ENCODE data around the gene RBAK.
A peak's percentile ranks its signal among the peaks of the same experiment; 100 is the strongest.
"Not testable (repeated sequence)": the region's sequence is repeated elsewhere in the genome, so short reads cannot be mapped to it uniquely, and the experiment has no call there.

Gene RBAK

DNA sequence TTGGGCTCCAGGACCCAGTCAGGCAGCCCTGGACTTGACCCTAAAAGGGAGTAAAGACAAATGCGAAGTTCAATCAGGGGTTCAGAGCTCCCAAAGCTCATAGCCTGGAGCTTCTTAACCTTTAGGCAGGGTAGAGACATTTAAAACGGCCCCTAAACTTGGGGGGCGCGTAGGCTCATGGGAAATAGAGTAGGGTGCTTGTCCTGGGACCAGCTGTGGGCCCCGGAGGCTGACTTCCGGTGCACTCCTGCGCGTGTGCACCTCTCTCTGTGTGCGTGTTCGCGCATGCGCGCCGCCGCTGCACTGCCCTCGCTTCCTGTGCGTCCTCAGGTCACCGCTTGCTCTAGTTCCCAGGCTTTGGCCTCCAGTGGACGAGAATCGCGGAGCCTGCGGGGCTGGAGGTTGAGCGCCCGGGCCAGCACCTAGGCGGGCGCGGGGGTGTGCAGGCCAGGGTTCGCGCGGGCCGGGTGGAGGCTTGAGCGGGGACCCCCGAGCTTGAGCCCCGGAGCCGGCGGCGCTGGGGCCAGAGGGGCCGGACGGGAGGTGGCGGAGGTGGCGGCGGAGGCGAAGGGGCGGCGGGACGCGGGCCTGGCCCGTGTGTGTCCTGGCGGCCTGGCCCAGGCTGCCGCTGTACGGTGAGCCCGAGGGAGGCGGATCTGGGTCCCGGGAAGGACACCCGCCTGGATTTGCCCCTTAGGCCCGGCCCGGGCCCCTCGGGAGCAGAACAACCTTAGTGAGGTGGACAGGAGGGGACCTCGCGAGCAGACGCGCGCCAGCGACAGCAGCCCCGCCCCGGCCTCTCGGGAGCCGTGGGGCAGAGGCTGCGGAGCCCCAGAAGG lies at the start of gene RBAK:
TSS of gene RBAK (plus strand) at position 303 of the 839 bp plus-strand sequence. CDS start 2,217 bp downstream, outside the sequence.
- Histone ChIP-seq H3K4me1 (no peaks in the 10 kb centered on the region), H3K36me3 (replicated peaks) (peaks cover 19% of the 10 kb centered on the region), H3K9me3 (no peaks in the 10 kb centered on the region), H3K27me3 (ENCODE audit: low read depth) (no peaks in the 10 kb centered on the region), H3K4me3 (peak within 1 kb of the TSS; percentile 77)
- peak; percentile 92 to 95 for DNase-seq (ENCODE audit: low spot score in 2 of 2)
- in situ Hi-C loops (cut with MboI; ENCODE audit: low sequenced_read_pairs) = no loop called here

DNA sequence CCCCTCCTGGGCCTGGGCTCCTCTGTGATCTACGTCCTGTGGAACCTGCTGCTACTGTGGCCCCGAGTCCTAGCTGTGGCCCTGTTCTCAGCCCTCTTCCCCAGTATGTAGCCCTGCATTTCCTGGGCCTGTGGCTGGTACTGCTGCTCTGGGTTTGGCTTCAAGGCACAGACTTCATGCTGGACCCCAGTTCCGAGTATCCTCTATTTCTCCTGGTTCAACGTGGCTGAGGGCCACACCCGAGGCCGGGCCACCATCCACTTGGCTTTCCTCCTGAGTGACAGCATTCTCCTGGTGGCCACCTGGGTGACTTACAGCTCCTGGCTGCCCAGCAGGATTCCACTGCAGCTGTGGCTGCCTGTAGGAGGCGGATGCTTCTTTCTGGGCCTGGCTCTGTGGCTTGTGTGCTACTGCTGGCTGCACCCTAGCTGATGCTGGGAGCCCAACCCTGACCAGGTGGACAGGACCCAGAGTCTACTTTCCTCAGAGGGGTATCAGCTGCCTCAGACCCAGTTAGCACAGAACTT lies 48.9 kb upstream of the RBAK start:
- H3K4me3 ChIP-seq = no peak overlapping the region
- no peaks in the 10 kb centered on the region for H3K27me3 ChIP-seq (ENCODE audit: low read depth)
- H3K4me1 ChIP-seq = no peaks in the 10 kb centered on the region
- H3K36me3 ChIP-seq (replicated peaks) = peaks cover 13% of the 10 kb centered on the region
- in situ Hi-C loops (cut with MboI; ENCODE audit: low sequenced_read_pairs) = no loop called here
- no peaks in the 10 kb centered on the region for H3K9me3 ChIP-seq
- no peak for DNase-seq (ENCODE audit: low spot score in 2 of 2)

- H3K4me1 ChIP-seq = no peaks in the 10 kb centered on the region
- H3K4me3 ChIP-seq = no peak overlapping the region
- no peak for DNase-seq (ENCODE audit: low spot score in 2 of 2)
- in situ Hi-C loops (cut with MboI; ENCODE audit: low sequenced_read_pairs) = no loop called here
- H3K9me3 ChIP-seq = no peaks in the 10 kb centered on the region
- peaks cover 12% of the 10 kb centered on the region for H3K36me3 ChIP-seq (replicated peaks)
- H3K27me3 ChIP-seq (ENCODE audit: low read depth) = no peaks in the 10 kb centered on the region
Measured at GRCh38 chr7:4998244-4998643, 47.4 kb upstream of the RBAK start.

DNA sequence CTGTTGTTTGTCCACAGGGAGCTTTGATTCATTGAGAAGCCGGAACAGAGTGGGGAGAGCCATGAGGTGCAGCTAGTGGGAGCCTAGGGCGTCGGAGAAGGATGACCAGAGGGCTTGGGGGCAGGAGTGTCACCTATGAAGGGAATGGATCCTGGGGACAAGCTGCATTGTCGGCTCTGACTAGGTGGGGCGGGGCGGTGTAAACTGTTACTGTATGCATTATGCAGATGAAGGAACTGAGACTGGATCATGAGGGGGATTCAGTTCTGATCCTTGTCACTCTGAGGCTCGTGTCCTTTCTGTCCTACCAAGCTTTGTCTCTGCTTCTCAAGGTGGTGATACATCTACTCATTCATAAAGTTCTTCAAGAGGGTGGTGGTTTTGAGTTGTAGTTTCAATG lies 46.8 kb upstream of the RBAK start:
- H3K4me3 ChIP-seq = no peak overlapping the region
- in situ Hi-C loops (cut with MboI; ENCODE audit: low sequenced_read_pairs) = no loop called here
- no peaks in the 10 kb centered on the region for H3K27me3 ChIP-seq (ENCODE audit: low read depth)
- no peak for DNase-seq (ENCODE audit: low spot score in 2 of 2)
- H3K36me3 ChIP-seq (replicated peaks) = peaks cover 11% of the 10 kb centered on the region
- H3K9me3 ChIP-seq = no peaks in the 10 kb centered on the region
- no peaks in the 10 kb centered on the region for H3K4me1 ChIP-seq

GRCh38 chr7:4999369-4999950 lies 46.2 kb upstream of the RBAK start:
- no peak for DNase-seq (ENCODE audit: low spot score in 2 of 2)
- in situ Hi-C loops (cut with MboI; ENCODE audit: low sequenced_read_pairs) = no loop called here
- no peaks in the 10 kb centered on the region for H3K4me1 ChIP-seq

GRCh38 chr7:5001003-5001402 lies 44.7 kb upstream of the RBAK start:
- no peaks in the 10 kb centered on the region for H3K4me1 ChIP-seq
- no peak overlapping the region for H3K4me3 ChIP-seq
- in situ Hi-C loops (cut with MboI; ENCODE audit: low sequenced_read_pairs) = no loop called here
- no peaks in the 10 kb centered on the region for H3K9me3 ChIP-seq
- no peaks in the 10 kb centered on the region for H3K27me3 ChIP-seq (ENCODE audit: low read depth)
- no peak for DNase-seq (ENCODE audit: low spot score in 2 of 2)
- H3K36me3 ChIP-seq (replicated peaks) = peaks cover 11% of the 10 kb centered on the region

More at GRCh38 chr7:4999369-4999950, 46.2 kb upstream of the RBAK start:
- Histone ChIP-seq H3K9me3 (no peaks in the 10 kb centered on the region), H3K27me3 (ENCODE audit: low read depth) (no peaks in the 10 kb centered on the region), H3K4me3 (no peak overlapping the region), H3K36me3 (replicated peaks) (peaks cover 11% of the 10 kb centered on the region)

GRCh38 chr7:5001911-5002310 lies 43.7 kb upstream of the RBAK start:
- no peak for DNase-seq (ENCODE audit: low spot score in 2 of 2)
- H3K4me1 ChIP-seq = no peaks in the 10 kb centered on the region
- no peaks in the 10 kb centered on the region for H3K27me3 ChIP-seq (ENCODE audit: low read depth)
- H3K9me3 ChIP-seq = no peaks in the 10 kb centered on the region
- no peak overlapping the region for H3K4me3 ChIP-seq
- H3K36me3 ChIP-seq (replicated peaks) = peaks cover 10% of the 10 kb centered on the region
- in situ Hi-C loops (cut with MboI; ENCODE audit: low sequenced_read_pairs) = no loop called here

DNA sequence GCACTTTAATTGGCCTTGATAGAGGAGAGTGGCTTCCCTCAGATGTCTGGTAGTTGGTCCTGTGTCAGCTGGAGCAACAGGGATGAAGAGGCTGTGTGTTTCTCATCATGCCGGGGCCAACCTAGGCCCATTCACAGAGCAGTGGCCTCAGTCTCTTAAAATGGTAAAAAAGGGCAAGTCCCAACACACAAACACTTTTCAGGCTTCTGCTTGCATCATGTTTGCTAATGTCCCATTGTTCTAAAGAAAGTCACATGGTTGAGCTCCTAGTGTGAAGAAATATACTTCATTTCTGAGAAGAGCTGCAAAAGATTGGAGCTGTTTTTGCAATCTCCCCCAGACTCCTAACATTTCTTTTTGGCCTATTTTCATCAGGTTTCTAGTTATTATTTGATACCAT lies 40.6 kb upstream of the RBAK start:
- no peak for DNase-seq (ENCODE audit: low spot score in 2 of 2)
- no peak overlapping the region for H3K4me3 ChIP-seq
- H3K27me3 ChIP-seq (ENCODE audit: low read depth) = no peaks in the 10 kb centered on the region
- H3K4me1 ChIP-seq = no peaks in the 10 kb centered on the region
- H3K9me3 ChIP-seq = no peaks in the 10 kb centered on the region
- peaks cover 4% of the 10 kb centered on the region; the same call in 1 of the 2 replicates for H3K36me3 ChIP-seq (replicated peaks)
- in situ Hi-C loops (cut with MboI; ENCODE audit: low sequenced_read_pairs) = no loop called here

DNA sequence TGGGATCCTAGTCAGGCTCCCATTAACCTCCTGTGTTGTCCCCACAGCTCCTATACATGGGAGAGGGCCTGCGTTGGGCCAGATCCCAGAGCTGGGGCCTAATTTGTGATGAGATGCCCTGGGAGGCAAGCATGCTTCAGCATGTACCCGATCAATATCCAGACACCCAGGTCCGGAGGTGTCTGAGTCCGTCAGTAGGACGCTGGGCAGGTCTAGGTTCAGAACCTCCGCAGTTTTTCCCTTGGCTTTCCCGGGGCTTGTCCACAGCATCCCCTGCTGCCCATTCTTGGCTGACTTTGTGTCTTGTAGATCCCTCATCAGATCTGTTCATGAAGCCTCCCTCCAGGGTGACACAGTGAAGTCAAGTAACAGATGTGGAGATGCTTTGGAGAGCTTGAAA lies 32.7 kb upstream of the RBAK start:
- H3K4me3 ChIP-seq = no peak overlapping the region
- DNase-seq (ENCODE audit: low spot score in 2 of 2) = no peak
- no peaks in the 10 kb centered on the region for H3K27me3 ChIP-seq (ENCODE audit: low read depth)
- H3K9me3 ChIP-seq = no peaks in the 10 kb centered on the region
- H3K36me3 ChIP-seq (replicated peaks) = no peaks in the 10 kb centered on the region
- in situ Hi-C loops (cut with MboI; ENCODE audit: low sequenced_read_pairs) = no loop called here
- H3K4me1 ChIP-seq = no peaks in the 10 kb centered on the region

- H3K4me3 ChIP-seq; H3K9me3 ChIP-seq; DNase-seq (ENCODE audit: low spot score in 2 of 2); H3K27me3 ChIP-seq (ENCODE audit: low read depth); H3K4me1 ChIP-seq; in situ Hi-C loops (cut with MboI; ENCODE audit: low sequenced_read_pairs); H3K36me3 ChIP-seq (replicated peaks): not testable (repeated sequence)
Measured at GRCh38 chr7:5015936-5016335, 29.7 kb upstream of the RBAK start.

DNA sequence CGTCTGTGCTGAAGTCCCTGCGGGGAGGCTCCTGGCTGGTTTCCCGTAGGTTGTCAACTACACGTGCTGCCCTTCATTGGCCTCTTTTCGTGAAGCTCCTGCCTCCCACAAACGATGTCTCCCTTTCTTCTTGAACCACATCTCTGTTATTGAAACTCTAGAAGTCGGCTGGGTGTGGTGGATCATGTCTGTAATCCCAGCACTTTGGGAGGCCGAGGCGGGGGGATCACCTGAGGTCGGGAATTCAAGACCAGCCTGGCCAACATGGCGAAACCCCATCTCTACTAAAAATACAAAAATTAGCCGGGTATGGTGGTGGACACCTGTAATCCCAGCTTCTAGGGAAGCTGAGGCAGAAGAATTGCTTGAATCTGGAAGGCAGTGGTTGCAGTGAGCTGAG lies 28.0 kb upstream of the RBAK start:
- H3K36me3 ChIP-seq (replicated peaks); DNase-seq (ENCODE audit: low spot score in 2 of 2); H3K4me1 ChIP-seq; H3K4me3 ChIP-seq; in situ Hi-C loops (cut with MboI; ENCODE audit: low sequenced_read_pairs); H3K9me3 ChIP-seq; H3K27me3 ChIP-seq (ENCODE audit: low read depth): not testable (repeated sequence)

DNA sequence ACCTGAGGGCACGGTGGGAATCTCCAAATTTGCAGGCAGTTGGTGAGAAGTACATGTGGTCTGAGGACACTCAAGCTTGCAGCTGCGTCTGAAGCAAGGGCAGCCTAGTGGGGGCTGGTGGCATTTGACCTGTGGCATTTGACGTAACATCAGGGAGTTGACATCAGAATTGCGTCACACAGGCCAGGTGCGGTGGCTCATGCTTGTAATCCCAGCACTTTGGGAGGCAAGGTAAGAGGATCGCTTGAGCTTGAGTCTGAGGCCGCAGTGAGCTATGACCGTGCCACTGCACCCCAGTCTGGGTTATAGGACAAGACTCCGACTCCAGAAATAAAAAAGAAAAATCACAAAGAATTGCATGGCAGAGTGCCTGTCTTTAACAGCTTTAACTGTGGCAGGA lies 25.6 kb upstream of the RBAK start:
- Histone ChIP-seq H3K36me3 (replicated peaks) (no peaks in the 10 kb centered on the region), H3K9me3 (no peaks in the 10 kb centered on the region), H3K27me3 (ENCODE audit: low read depth) (no peaks in the 10 kb centered on the region), H3K4me1 (no peaks in the 10 kb centered on the region), H3K4me3 (no peak overlapping the region)
- no peak for DNase-seq (ENCODE audit: low spot score in 2 of 2)
- in situ Hi-C loops (cut with MboI; ENCODE audit: low sequenced_read_pairs) = no loop called here

DNA sequence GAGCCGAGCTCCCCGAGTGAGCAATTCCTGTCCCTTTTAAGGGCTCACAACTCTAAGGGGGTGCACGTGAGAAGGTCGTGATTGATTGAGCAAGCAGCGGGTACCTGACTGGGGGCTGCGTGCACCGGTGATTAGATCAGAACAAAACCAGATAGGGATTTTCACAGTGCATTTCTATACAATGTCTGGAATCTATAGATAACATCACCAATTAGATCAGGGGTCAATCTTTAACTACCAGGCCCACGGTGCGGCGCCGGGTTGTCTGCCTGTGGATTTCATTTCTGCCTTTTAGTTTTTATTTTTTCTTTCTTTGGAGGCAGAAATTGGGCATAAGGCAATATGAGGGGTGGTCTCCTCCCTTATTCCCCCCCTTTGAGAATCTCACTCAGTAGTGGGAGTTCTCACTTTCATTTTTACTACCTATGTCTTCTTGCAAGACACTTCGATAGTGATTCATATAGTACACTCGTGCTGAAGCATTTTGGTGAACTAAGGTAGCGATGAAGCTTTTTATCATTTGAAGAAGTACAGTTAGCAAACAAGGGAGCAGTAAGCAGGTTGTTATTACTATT lies 24.6 kb upstream of the RBAK start:
- in situ Hi-C loops (cut with MboI; ENCODE audit: low sequenced_read_pairs); H3K27me3 ChIP-seq (ENCODE audit: low read depth); H3K9me3 ChIP-seq; H3K4me3 ChIP-seq; H3K4me1 ChIP-seq; DNase-seq (ENCODE audit: low spot score in 2 of 2); H3K36me3 ChIP-seq (replicated peaks): not testable (repeated sequence)

GRCh38 chr7:5023626-5024025 lies 22.0 kb upstream of the RBAK start:
- H3K4me1 ChIP-seq; H3K27me3 ChIP-seq (ENCODE audit: low read depth); in situ Hi-C loops (cut with MboI; ENCODE audit: low sequenced_read_pairs); H3K36me3 ChIP-seq (replicated peaks); H3K9me3 ChIP-seq; H3K4me3 ChIP-seq; DNase-seq (ENCODE audit: low spot score in 2 of 2): not testable (repeated sequence)
